SK-N-SH treated with all-trans-retinoic acid at 6 μM for 48 hours (cell line): ENCODE measurements around the gene PMS1.
A peak's percentile ranks its signal among the peaks of the same experiment; 100 is the strongest.

ENCODE experiments used
- ATAC-seq: fragments of 200-7000 bp; cut with Tn5 transposase; 3 replicates; pipeline ENCODE4 v1.9.1; 2020; ENCODE audit warnings: mild to moderate bottlenecking, moderate library complexity
- ARNTL ChIP-seq: fragments of 450-650 bp; formaldehyde crosslinking; IDR thresholded peaks from 2 replicates; pipeline ENCODE4 v1.5.0; 2020; ENCODE audit warnings: low read depth, mild to moderate bottlenecking, moderate library complexity, borderline replicate concordance
- BACH2 ChIP-seq: fragments of 250-450 bp; sonication (Bioruptor Pico); IDR thresholded peaks from 2 replicates; pipeline ENCODE4 v1.9.0; 2021; ENCODE audit warnings: mild to moderate bottlenecking, borderline replicate concordance
- CREB5 ChIP-seq: fragments of 250-450 bp; sonication (Bioruptor Pico); IDR thresholded peaks from 2 replicates; pipeline ENCODE4 v1.5.1; 2020; ENCODE audit warnings: low read depth, mild to moderate bottlenecking, moderate library complexity
- CSDC2 ChIP-seq: fragments of 250-450 bp; sonication (Bioruptor Pico); IDR thresholded peaks from 2 replicates; pipeline ENCODE4 v1.5.0; 2020; ENCODE audit warnings: mild to moderate bottlenecking, moderate library complexity
- CSRNP3 ChIP-seq: fragments of 250-450 bp; sonication (Bioruptor Pico); IDR thresholded peaks from 2 replicates; pipeline ENCODE4 v1.5.1; 2021; ENCODE audit warnings: mild to moderate bottlenecking, moderate library complexity
- GLIS3 ChIP-seq: fragments of 250-450 bp; sonication (Bioruptor Pico); IDR thresholded peaks from 2 replicates; pipeline ENCODE4 v1.5.0; 2020; ENCODE audit warnings: mild to moderate bottlenecking, moderate library complexity
- ISL1 ChIP-seq: fragments of 250-450 bp; sonication (Bioruptor Pico); IDR thresholded peaks from 2 replicates; pipeline ENCODE4 v2.1.2; 2022; ENCODE audit warnings: mild to moderate bottlenecking, moderate library complexity
- OSR1 ChIP-seq: fragments of 250-450 bp; sonication (Bioruptor Pico); IDR thresholded peaks from 2 replicates; pipeline ENCODE4 v1.8.0; 2022; ENCODE audit warnings: moderate library complexity, mild to moderate bottlenecking, inconsistent platforms
- PATZ1 ChIP-seq: fragments of 250-450 bp; sonication (Bioruptor Pico); IDR thresholded peaks from 2 replicates; pipeline ENCODE4 v1.8.0; 2020; ENCODE audit warnings: mild to moderate bottlenecking, moderate library complexity, borderline replicate concordance
- RARB ChIP-seq: fragments of 250-450 bp; sonication (Bioruptor Pico); IDR thresholded peaks from 2 replicates; pipeline ENCODE4 v1.8.0; 2021; ENCODE audit warnings: mild to moderate bottlenecking, moderate library complexity
- SNAI2 ChIP-seq: fragments of 250-450 bp; sonication (Bioruptor Pico); IDR thresholded peaks from 2 replicates; pipeline ENCODE4 v1.5.0; 2020; ENCODE audit warnings: mild to moderate bottlenecking, moderate library complexity
- TCF4 ChIP-seq: fragments of 250-450 bp; sonication (Bioruptor Pico); IDR thresholded peaks from 2 replicates; pipeline ENCODE4 v1.8.0; 2021; ENCODE audit warnings: mild to moderate bottlenecking, moderate library complexity, borderline replicate concordance
- TOX ChIP-seq: fragments of 250-450 bp; sonication (Bioruptor Pico); IDR thresholded peaks from 2 replicates; pipeline ENCODE4 v1.8.0; 2021; ENCODE audit warnings: mild to moderate bottlenecking, moderate library complexity, borderline replicate concordance
- TSHZ2 ChIP-seq: fragments of 250-450 bp; sonication (Bioruptor Pico); IDR thresholded peaks from 2 replicates; pipeline ENCODE4 v1.5.0; 2020; ENCODE audit warnings: mild to moderate bottlenecking, moderate library complexity
- ZFP3 ChIP-seq: fragments of 250-450 bp; sonication (Bioruptor Pico); IDR thresholded peaks from 2 replicates; pipeline ENCODE4 v1.5.0; 2020; ENCODE audit warnings: mild to moderate bottlenecking, moderate library complexity
- ZFP30 ChIP-seq: fragments of 450-650 bp; formaldehyde crosslinking; IDR thresholded peaks from 2 replicates; pipeline ENCODE4 v1.5.0; 2022; ENCODE audit warnings: mild to moderate bottlenecking, moderate library complexity
- ZNF565 ChIP-seq: fragments of 450-650 bp; formaldehyde crosslinking; conservative IDR thresholded peaks from 2 replicates; pipeline ENCODE4 v1.5.0; 2020; ENCODE audit warnings: low read depth, mild to moderate bottlenecking, moderate library complexity
- ZNF70 ChIP-seq: fragments of 450-650 bp; formaldehyde crosslinking; IDR thresholded peaks from 2 replicates; pipeline ENCODE4 v1.5.0; 2020; ENCODE audit warnings: mild to moderate bottlenecking, moderate library complexity
- ZNF8 ChIP-seq: fragments of 450-650 bp; formaldehyde crosslinking; IDR thresholded peaks from 2 replicates; pipeline ENCODE4 v1.5.0; 2020; ENCODE audit warnings: mild to moderate bottlenecking, moderate library complexity

Gene PMS1

GRCh38 chr2:189821953-189822748 is 37.9 kb downstream of the PMS1 start:
- TF ChIP-seq SNAI2 (CRISPR knock-in tag) (no peak), CSDC2 (CRISPR knock-in tag) (no peak), TCF4 (CRISPR knock-in tag) (no peak), ZFP30 (CRISPR knock-in tag) (no peak), RARB (CRISPR knock-in tag) (no peak), ZFP3 (CRISPR knock-in tag) (no peak), BACH2 (CRISPR knock-in tag) (no peak), TOX (CRISPR knock-in tag) (no peak), OSR1 (CRISPR knock-in tag) (no peak), ZNF70 (CRISPR knock-in tag) (no peak), CSRNP3 (no peak), PATZ1 (CRISPR knock-in tag) (no peak), ZNF565 (CRISPR knock-in tag) (no peak), ARNTL (CRISPR knock-in tag) (no peak), TSHZ2 (CRISPR knock-in tag) (no peak), ZNF8 (no peak)
- peak; percentile 83 for ATAC-seq

GRCh38 chr2:189824694-189825396 is 40.6 kb downstream of the PMS1 start:
- TF ChIP-seq RARB (CRISPR knock-in tag) = no peak
- TF ChIP-seq PATZ1 (CRISPR knock-in tag) = no peak
- TF ChIP-seq TCF4 (CRISPR knock-in tag) = no peak
- no peak for TF ChIP-seq CSDC2 (CRISPR knock-in tag)
- TF ChIP-seq ZNF70 (CRISPR knock-in tag) = no peak
- no peak for TF ChIP-seq TSHZ2 (CRISPR knock-in tag)
- no peak for TF ChIP-seq ZNF565 (CRISPR knock-in tag)
- TF ChIP-seq CSRNP3 = no peak
- no peak for TF ChIP-seq ISL1 (CRISPR knock-in tag)
- no peak for TF ChIP-seq TOX (CRISPR knock-in tag)
- no peak for TF ChIP-seq CREB5 (CRISPR knock-in tag)
- TF ChIP-seq GLIS3 (CRISPR knock-in tag) = no peak
- no peak for TF ChIP-seq ARNTL (CRISPR knock-in tag)
- TF ChIP-seq ZNF8 = no peak
- TF ChIP-seq, all 23 proteins: peak for 0
- no peak for ATAC-seq
